GM18507 (cell line): ENCODE measurements around the gene CATSPER1.

Source experiments
- DNase-seq: peaks from one replicate; pipeline ENCODE4 v3.0.0; 2011; ENCODE audit warnings: low read depth; ENCODE audit not compliant: insufficient read length; ENCODE audit errors: extremely low spot score
- FAIRE-seq: peaks from 2 replicates; lab custom pipeline; 2011; peaks lifted over from hg19 to GRCh38; lab: Jason Lieb, UNC

CATSPER1 gene

GRCh38 chr11:66026017-66026529, at the start of gene CATSPER1:
TSS of gene CATSPER1 (minus strand) at chr11:66026479. CDS start at chr11:66026379, 100 bp downstream.
- DNase-seq (no peak), FAIRE-seq (no peak)

DNA sequence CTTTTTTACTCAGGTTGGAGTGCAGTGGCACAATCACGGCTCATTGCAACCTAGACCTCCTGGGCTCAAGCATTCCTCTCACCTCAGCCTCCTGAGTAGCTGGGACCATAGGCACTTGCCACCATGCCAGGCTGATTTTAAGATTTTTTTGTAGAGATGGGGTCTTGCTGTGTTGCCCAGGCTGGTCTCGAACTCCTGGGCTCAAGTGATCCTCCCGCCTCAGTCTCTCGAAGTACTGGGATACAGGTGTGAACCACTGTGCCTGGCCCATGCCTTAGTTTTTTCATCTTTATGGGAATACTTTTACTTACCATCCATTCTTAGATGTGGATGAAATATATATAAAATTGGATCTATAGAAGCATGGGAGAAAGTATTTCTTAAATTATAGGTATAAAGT, 49.0 kb upstream of the CATSPER1 start:
- no peak for FAIRE-seq
- no peak for DNase-seq

- DNase-seq = no peak
- no peak for FAIRE-seq
Observed at GRCh38 chr11:66073669-66074068, 47.4 kb upstream of the CATSPER1 start.

GRCh38 chr11:66072518-66072917, 46.2 kb upstream of the CATSPER1 start:
- DNase-seq = no peak
- no peak for FAIRE-seq

DNA sequence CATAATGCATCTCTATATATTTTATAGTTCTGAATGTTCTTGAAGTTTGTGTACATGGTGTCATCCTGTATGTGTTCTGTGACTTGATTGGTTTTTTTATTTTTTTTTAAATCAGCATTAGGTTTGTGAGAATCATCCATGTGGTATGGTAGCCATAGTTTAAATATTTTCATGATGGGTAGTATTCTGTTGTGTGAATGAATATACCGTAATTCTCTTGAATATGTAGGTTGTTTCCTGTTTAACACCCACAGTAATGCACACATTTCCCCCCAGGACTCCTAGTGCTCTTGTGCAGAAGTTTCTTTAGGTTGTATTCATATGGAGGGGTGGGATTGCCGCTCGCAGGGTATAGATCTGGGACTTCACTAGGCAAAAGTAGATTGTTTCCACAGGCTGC, 45.8 kb upstream of the CATSPER1 start:
- FAIRE-seq = no peak
- no peak for DNase-seq

DNA sequence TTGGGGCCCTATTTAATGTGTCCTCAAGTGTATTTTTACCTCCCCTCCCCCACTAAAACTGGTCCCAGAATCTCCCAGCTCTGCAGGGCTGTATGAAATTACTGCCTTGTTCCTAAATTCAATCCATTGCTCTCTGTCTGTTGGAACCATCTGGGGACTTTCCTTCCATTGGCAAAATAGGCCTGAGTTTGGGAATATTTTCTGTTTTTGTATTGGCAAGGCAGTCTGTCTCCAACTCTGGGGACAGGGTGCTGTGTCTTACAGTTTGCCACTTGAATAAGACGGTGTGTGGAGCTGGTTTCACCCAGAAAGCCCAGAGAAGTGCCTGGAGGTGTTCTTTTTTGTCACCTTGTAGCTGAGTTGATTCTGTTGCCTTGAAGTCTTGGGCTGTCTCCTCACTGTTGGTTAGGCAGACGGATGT, 45.1 kb upstream of the CATSPER1 start:
- FAIRE-seq (no peak), DNase-seq (no peak)

DNA sequence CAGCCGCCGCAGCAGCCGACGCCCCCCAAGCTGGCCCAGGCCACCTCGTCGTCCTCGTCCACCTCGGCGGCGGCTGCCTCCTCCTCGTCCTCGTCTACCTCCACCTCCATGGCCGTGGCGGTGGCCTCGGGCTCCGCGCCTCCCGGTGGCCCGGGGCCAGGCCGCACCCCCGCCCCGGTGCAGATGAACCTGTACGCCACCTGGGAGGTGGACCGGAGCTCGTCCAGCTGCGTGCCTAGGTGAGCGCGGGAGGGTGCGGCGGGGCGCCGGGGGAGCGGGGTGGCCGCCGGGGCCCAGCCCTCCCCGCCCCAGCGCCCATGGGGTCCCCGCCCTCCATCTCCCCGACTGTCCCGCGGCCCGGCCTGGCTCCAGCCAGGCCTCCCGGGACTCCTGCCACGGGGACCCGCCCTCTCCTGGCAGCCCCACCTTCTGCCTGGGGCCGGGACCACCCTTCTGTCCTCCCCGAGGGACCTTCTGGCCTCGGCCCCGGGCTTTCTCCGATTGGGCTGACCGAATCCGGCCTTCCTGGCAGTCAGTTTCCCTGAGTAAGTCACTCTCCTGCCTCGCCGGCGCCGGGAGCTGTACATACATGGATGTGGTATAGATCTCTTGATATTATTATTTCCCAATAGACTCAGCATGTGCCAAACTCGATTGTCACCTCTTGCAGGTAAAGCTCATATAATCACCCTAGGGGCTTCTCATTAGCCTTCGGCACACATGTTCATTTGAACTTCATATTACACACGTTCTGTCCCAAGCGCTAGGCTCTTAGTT, 44.5 kb upstream of the CATSPER1 start:
- no peak for FAIRE-seq
- no peak for DNase-seq

DNA sequence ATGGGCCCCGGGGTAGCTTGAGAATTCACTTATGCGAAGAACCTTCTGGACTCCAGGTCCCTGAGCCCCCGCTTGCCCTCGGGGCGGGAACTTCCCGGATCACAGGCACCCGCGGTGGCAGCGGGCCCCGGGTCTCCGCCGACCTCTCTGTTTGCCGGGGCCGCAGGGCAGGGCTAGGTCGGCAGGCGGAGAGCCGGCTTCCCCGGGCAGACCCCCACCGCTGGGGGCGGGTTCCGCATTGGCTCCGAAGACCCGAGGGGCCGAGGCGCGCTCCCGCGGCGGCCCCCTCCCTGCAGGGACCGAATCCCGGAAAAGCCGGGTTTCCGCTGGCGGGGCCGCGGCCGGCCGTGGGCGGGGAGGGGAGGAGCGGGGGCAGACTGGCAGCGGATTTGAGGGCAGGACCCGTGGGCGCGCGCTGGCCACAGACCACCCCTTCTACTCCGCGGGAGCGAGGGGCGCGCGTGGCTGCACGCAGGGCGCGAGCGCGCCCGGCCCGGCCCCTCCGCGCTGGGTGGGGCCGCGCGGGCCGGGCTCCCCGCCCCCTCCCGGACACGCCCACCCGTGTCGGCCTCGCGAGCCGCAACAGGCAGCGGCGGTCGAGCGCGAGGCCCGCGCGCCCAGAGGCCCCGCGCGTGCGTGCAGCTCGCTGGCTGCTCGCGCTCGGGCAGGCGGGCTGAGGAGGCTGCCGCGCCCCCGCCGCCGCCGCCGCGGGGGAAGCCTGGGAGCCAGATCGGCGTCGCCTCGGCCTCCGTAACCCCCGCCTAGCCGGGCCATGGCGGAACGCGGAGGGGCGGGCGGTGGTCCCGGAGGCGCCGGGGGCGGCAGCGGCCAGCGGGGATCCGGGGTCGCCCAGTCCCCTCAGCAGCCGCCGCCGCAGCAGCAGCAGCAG, 43.7 kb upstream of the CATSPER1 start, which contains the start of gene PACS1:
Gene PACS1, plus strand, starts transcription at position 558 of the 889 bp plus-strand sequence. Its CDS starts 215 bp downstream, at position 773.
- DNase-seq = peak; percentile 78
- FAIRE-seq = no peak

GRCh38 chr11:66068923-66069714, 42.8 kb upstream of the CATSPER1 start:
- DNase-seq = no peak
- peak; percentile 80 for FAIRE-seq

DNA sequence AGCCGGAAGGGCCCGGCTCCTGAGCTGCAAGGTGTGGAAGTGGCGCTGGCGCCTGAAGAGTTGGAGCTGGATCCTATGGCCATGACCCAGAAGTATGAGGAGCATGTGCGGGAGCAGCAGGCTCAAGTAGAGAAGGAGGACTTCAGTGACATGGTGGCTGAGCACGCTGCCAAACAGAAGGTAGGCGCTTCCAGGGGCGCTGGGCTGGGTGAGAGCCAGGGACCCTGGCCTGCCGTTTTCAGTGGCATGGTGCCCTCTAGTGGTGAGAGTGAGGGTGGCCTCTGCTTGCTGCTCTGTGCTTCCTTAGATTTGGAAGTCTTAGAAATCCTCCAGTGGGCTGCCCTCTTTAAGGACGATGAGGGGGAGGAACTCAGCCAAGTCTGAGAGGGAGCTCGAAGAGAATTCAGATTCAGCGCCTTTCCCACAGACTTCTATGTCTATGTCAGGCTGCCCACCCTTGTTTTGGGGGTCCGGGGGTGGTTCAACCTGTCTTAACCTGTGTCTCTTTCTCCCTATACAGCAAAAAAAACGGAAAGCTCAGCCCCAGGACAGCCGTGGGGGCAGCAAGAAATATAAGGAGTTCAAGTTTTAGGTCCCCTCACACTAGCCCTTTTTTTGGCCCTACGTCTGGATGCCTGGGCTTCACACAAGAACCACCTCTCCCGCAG, 42.0 kb upstream of the CATSPER1 start:
- FAIRE-seq = peak; percentile 59

DNA sequence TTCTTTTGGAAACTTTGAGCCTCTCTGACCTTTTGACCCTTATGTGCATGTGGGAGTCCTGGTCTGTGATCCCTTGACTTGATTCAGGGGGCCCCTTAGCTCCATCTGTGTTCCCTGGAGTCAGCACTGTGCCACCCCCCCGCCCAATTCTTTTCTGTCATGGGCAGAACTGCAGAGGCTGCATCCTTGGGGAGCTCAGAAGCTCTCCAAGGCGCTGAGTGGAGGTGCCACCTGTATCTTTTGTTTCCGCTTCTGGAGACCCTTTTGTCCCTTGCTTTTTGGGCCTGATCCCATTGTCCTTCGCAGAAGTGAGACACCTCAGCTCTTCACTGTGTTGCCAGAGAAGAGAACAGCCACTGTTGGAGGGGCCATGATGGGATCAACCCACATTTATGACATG, 41.4 kb upstream of the CATSPER1 start:
- FAIRE-seq = no peak
- DNase-seq = no peak

More for the DNA sequence above, 42.0 kb upstream of the CATSPER1 start:
- no peak for DNase-seq

- DNase-seq = no peak
- no peak for FAIRE-seq
Observed at GRCh38 chr11:66066751-66067150, 40.5 kb upstream of the CATSPER1 start.

DNA sequence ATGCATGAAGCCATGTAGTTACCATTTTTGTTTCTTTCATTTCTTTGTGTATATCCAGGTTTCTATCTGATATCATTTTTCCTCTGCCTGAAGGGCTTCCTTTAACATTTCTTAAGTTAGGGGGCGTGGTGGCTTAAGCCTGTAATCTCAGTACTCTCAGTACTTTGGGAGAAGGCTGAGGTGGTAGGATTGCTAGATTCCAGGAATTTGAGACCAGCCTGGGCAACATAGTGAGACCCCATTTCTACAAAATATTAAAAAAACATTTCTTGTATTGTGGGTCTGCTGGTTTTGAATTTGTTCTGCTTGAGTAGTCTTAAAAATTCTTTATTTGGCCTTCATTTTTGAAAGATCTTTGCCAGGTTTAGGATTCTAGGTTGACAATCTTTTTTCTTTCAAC, 38.3 kb upstream of the CATSPER1 start:
- FAIRE-seq (no peak), DNase-seq (no peak)

GRCh38 chr11:66063900-66064299, 37.6 kb upstream of the CATSPER1 start:
- DNase-seq (no peak), FAIRE-seq (no peak)

DNA sequence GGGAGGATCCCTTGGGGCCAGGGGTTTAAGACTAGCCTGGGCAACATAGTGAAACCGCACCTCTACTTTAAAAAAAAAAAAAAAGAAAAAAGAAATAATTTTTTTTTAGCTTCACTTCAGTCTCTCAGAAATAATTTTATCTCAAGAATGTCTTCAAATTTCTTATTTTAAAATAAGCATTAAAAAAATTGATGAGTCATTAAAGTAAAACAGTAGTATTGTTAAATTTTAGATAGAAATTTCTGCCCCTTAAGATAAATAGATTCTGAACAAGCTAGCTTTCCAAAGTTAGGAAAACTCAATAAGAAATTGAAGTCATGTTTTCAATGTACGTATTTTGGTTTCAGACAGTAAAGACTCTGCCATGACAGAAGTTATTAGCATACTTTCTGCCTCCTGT, 36.1 kb upstream of the CATSPER1 start:
- no peak for FAIRE-seq

GRCh38 chr11:66061268-66061667, 35.0 kb upstream of the CATSPER1 start:
- DNase-seq (no peak), FAIRE-seq (no peak)

More for the DNA sequence above, 36.1 kb upstream of the CATSPER1 start:
- no peak for DNase-seq

- DNase-seq = no peak
- no peak for FAIRE-seq
Observed at GRCh38 chr11:66059966-66060680, 33.8 kb upstream of the CATSPER1 start.

- FAIRE-seq = no peak
- DNase-seq = no peak
Observed at GRCh38 chr11:66056501-66056900, 30.2 kb upstream of the CATSPER1 start.
